ENCODE measurements around the gene RTRAF.

The RTRAF gene

DNA sequence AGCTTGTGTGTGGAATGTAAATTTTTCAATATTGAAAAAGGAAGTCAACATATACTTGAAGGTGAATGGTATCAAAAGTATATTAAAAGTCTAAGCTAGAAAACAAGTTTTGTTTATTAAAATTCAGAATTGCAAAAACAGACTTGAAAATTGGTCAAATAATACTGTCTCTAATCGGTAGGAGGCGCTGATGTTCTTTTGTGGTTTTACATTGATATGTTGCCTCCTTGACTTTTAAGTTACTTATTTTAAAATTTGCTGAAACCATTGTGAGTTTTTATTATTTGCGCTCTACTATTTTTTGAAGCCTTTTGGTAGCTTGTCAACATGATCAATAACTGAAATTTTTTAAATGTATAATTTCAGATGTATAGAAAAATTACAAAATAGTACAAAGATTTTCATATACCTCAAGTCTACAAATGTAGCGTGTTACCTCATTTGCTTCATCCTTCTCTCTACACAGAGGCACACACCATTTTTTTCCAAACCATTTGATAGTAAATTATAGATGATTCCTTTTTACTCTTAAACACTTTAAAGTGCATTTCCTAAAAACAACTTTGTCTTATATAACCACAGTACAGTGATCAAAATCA lies 6.9 kb downstream of the RTRAF start:
- DNase-seq = no peak

- DNase-seq = no peak
Observed at GRCh38 chr14:51998348-51998747, 9.0 kb downstream of the RTRAF start.

- no peak for DNase-seq
Observed at GRCh38 chr14:51999084-51999483, 9.7 kb downstream of the RTRAF start.

GRCh38 chr14:52000019-52000582 lies 10.8 kb downstream of the RTRAF start:
- DNase-seq = no peak

DNA sequence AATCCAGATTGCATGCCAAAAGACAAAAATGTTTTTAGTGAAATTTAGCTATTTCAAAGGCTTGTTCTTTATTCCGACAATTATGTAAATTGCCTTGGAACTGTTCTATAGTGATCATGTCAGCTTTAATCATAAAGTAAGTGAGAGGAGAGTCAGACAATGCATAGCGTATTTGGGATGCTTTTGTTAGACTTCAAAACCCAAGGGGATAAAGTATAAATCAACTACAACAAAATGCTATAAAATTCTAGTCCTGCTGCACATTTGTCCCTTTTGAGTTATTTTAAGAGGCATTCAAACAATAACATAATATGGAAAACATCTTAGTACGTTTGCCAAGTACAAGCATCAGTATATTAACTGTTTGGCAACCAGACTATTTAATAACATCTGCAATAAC lies 11.3 kb downstream of the RTRAF start:
- no peak for DNase-seq

DNA sequence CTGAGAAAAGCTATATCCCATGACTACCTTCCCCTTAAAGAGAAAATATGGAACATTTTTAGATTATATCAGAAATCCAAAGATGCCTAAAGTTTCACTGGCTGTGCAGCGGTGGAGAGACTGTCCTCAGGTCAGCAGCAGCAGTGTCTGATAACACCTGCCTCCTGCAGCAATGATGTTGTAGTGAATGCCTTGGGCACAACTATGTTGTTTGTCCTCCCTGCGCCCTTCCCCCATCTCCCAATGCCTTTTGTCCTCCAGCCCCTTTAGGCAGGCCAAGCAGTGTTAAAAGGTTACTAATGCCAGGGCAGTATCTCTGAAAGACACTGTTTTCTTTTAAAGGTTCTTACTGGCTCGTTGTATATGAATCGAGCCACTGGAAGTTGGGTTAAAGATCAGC lies 13.2 kb downstream of the RTRAF start:
- DNase-seq = no peak

DNA sequence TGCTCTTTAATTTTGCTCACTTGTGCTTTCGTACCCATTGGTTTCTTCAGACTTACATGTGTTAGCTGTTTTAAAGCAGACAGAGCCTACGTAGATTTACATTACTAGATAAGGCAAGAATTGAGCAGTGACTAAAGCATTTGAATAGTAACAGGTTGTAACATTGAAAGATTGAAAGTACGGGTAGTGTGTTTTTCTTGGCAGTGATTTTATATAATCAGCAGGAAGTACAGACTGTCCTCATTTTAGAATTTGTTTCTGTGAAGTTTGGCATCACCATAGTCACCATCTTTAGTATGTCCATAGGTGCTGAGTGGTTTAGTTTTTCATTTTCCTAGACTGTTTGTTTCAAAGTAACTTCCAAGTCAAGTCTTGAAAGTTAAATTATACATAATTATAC lies 14.0 kb downstream of the RTRAF start:
- no peak for DNase-seq

- no peak for DNase-seq
Observed at GRCh38 chr14:52005625-52006024, 16.3 kb downstream of the RTRAF start.

DNA sequence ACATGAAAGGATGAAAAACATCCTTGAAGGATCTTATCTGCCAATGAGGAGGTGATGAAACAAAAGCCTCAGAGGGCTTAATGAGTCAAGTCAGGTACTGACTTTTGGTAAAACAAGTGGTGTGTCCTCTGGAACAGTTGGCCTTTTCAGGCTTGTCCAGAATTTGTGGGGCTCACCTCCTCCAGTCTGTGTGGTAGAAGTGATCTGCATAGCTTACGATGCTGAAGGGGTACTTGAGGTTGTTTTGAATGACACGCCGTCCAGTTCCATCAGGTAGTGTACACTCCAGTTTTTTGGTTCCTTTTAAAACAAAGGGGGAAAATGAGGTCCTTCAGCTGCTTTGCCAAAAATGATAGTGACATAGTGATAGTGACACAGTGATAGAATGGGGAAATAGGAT lies 17.0 kb downstream of the RTRAF start:
- no peak for DNase-seq

GRCh38 chr14:52007211-52007610 lies 17.9 kb downstream of the RTRAF start:
- DNase-seq = no peak

DNA sequence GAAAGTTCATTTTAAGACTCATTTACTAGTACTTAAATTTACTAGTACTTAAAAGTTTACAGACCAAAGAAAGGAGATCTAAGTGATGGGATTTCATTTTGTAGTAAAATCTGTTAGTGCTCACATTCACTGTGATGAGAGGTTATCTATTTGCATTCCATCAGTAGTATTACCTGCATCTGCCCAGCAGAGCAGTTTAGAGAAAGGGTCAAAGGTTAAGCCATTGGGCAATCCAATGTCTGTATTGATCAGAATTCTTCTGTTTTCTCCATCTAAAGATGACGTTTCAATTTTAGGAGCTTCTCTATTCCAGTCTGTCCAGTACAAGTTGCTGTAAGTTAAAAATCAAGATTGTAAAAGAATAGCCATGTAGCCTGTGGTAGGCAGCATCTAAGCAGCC lies 18.3 kb downstream of the RTRAF start:
- DNase-seq = no peak

DNA sequence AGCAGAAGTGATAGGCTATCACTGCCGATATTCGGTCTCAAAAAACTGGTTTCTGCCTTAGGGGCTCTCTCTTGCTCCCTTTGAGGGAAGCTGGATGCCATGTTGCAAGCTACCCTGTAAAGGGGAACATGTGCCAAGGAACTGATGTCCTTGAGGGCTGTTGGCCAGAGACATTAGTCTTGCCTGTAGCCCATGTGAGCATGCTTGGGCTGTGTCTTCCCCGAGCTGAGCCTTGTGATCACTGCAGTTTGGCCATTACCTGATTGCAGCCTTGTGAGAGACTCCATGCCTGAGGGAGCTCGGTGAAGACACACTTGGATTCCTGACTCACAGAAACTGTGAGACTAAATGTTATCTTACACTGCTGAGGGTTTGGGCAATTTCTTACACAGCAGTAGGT lies 18.8 kb downstream of the RTRAF start:
- DNase-seq = no peak

DNA sequence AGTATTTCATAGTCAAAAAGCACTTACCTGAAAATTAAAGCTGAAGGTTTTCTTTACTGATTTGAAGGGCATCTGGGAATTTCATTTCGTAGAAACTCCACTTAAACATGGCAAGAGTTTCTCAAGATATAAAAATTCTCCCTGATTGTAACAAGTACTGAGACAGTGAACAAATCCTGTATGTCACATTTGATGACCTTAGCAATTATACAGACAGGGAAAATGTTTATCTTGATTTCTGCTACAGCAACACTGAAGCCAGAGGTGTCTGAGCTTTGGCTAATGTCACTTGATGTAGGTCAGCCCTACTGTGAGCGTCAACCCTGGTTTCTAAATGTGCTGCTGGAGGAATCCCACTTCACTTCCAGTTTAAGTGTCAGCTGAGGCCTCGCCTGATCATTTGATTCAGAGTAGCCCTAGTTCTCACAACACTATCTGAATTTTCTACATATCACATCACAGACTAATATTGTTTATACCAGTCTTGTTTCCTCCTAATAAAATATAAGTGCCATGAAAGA lies 20.9 kb downstream of the RTRAF start:
- no peak for DNase-seq

DNA sequence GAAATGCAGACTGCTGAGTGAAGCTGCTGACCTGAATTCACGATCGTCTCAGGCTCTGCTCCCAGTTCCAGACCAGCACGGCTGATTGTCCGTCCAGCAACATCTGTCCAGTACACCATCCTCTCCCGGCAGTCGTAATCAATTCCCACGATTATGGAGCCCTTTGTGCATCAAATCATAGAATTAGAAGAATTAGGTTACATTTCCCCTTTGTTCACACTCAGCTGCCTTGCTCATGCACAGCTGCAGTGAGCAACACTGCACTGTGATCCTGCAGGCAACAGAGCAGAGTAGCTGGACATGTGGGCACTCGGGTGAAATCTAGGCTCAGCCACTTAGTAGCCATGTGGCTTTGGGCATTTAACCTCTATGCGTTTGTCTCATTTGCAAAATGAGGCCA lies 22.2 kb downstream of the RTRAF start:
- no peak for DNase-seq

DNA sequence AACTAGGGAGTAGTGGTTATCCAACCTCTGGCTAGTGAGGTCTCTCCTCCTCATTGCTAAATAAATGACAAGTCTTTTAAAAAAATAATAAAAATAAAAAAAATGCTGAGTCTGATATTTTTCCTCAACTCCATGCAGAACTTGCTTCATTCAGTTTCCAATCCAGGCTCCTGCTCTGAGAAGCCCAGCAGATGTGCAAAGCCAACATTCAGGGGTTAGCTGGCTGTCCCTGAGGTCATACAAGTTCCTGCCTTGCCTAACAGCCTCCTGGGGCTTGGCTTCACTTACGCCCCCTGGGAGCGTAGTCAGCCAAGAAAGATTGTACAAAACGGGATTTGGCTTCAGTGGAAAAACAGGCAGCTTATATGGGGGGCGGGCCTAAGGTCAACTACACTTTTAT lies 23.3 kb downstream of the RTRAF start:
- DNase-seq = no peak

DNA sequence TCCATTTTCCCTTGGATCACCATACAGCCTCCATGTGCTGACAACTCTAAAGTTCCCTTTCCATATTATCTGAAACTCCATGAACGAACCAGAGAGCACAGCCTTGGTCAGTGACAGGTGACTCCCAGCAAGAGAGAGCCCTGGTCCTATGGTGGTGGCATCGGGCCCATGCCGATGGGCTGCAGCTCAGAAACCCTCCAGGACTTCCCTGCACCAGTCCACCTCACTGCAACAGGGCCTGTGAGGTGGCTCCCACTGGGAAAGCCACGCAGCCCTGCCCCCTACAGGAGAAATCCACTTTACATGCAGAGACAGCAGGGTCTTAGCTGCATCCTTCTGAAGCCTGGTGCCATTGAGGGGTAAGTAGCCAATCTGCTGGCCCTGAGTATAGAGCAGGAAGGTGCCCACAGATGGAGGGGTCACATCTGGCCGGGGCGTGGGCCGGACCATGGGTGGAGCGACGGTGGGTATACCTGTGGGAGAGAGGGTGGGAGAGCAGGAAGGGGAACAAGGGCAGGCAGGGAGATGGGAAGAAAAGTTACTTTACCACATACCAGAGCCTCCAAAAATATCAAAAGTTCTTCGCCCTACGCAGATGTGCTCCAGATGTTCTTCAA lies 24.7 kb downstream of the RTRAF start:
- DNase-seq = no peak

GRCh38 chr14:52014601-52015267 lies 25.4 kb downstream of the RTRAF start:
- no peak for DNase-seq

- DNase-seq = no peak
Observed at GRCh38 chr14:52015411-52016030, 26.2 kb downstream of the RTRAF start.

DNA sequence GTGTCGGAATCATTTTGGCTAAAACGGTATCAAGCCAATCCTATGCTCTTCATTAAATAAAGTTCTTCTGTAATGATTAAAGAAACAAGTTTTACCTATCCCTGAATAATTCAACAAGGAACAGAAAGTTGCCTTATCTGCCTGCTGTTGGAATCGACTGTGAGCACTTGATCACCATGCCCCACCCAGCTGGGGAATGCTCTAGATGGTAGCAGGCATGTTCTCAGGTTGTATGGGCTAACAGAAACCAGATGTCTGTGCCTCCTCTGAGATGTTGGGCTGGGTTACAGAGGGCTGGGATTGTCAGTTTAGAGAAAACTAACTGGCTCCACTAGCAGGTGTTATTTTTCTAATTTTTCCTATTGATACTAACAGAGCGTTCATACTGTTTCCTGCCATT lies 28.9 kb downstream of the RTRAF start:
- no peak for DNase-seq

- DNase-seq = no peak
Observed at GRCh38 chr14:52018970-52019369, 29.6 kb downstream of the RTRAF start.

DNA sequence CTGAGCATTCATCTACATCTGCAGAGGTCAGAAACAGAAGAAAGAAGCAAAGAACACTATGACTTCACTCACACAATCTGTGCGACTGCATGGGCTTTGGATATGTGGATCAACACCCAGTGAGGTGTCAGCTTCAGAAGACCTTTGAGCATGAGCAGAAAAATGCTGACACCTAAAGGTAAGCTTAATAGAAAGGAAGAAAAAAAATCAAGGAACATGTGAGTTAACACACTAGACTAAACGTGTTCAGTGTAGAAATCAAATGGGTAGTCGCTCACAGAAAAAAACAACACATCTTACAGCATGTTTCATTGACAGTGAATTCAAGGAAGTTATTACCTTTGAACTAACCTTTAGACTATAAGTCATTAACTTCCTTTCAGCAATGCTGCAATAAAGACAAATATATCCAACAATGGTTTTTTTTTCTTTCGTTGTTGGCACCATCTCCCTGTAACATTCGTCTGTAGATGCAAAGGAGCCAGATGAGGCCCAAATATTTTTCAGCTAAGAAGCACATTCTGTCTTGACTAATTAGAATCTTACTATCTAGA lies 30.9 kb downstream of the RTRAF start:
- DNase-seq = no peak

DNA sequence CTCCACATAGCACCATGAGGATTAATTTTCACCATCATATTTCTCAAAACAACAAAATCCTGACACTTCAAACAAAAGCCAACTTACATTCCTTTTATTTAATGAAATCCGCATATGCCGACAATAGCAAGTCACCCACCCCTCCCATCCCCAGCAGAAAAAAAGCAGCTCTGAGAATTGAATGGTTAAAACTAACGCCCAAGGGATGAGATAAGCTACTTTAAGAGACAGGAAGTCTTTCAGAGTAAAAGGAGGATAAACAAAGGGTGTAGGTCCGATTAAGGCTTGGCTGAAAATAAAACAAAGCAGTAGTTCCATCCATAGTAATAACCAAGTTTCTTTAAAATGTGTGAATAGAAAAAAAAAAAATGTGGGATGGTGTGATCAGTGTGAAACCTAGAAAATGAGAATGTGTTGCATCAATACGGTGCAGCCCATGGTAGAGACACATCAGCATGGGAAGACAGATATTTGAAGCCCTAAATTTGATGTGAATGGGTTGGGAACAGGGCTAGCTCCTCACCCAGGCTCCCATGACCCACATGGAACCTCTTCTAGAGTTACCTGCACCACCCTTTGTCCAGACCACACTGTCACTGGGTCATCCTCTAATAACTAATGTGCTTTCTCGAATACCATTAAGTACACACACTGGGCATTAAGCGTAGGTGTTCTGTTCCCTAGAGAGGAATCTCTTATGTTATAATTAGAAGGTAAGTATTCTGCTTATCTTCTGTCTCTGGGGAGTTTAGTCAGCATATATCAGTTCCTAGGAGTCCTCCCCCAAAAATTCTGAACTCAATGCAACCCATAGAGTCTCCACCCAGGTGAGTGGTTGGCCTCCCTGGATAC lies 31.7 kb downstream of the RTRAF start:
- no peak for DNase-seq

Data from activated CD4-positive, CD25-positive, alpha-beta regulatory T cell (primary cell).